NCI-H82 treated with DMSO at 0.1 percent for 48 hours (cell line): ENCODE measurements around the gene SERPINA3.

ENCODE experiments used
- DNase-seq: peaks from one replicate; lab custom pipeline; 2025; ENCODE audit not compliant: unreplicated experiment; lab: John Stamatoyannopoulos, UW

Gene SERPINA3

DNA sequence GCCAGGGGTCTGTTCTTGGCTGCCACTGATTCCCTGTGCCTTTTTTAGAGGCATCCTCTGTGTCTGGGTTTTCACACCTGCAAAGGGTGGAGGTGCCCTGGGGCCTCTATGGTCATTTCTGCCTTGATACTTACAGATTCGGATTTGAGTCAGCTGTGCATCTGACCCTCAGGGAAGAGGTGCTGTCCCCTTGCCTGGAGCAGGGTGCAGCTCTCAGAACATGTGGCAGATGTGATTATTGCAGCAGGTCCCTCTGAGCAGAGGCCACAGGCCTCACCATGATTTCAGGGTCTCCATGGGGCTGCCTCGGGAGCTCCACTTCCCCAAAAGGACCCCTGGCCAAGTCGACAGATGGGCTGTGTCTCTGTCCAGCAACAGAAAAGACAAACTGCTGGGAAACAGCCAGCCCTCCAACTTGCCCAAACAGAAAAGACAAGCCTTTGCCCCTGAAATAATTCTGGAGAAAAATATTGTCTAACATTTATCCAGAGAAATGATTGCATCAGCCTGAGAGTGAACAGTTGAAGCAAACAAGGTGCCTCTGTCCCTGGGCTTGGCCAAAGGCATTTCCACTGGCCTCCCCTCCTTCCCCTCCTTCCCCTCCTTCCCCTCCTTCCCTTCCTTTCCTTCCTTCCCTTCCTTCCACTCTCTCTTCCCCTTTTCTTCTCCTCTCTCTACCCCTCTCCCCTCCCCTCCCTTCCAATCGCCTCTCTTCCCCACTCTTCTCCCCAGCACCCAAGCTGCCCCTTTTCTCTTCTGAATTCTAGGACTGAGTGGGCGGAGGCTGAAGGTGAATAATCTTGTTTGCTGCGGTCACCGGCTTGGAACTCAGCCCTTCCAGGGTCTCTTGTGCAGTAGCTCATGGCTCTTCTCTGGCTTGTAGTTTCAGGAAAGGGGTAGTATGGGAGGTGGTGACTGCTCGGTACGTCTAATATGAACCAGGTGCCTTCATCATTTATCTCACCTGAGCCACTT lies 676 bp downstream of the SERPINA3 start:
- DNase-seq = no peak

DNA sequence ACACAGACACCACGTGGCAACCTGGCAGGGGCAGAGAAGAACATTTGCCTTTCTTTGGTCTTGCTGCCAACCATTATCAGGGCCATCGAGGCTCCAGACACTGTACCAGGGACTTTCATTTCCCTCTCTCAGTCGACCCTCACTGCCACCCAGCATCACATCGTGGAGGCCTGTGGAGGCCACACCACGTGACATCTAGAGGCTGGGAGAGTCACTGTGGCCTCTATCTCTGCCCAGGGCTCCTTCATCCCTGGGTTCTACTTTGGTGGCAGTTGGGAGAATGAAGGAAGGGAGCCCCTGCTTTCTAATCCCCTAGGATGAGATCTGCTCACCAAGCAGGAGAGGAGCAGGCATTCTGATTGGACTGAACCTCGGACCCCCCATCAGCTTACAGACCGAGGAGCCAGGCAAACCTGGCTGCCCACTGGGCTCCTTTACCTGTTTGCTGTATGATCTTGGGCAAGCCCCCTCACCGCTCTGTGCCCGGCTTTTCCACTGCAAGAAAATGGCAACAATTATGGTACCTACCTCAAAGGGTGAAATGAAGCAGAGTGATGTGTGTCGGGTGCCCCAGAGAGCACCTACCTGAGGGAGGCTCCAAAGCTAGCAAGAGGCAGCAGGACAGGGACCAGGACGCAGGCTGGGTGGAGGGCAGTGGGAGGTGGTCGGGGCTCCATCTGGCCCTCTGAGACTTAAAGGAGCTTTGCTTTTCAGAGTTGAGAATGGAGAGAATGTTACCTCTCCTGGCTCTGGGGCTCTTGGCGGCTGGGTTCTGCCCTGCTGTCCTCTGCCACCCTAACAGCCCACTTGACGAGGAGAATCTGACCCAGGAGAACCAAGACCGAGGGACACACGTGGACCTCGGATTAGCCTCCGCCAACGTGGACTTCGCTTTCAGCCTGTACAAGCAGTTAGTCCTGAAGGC lies 1.8 kb downstream of the SERPINA3 start:
- DNase-seq = no peak

DNA sequence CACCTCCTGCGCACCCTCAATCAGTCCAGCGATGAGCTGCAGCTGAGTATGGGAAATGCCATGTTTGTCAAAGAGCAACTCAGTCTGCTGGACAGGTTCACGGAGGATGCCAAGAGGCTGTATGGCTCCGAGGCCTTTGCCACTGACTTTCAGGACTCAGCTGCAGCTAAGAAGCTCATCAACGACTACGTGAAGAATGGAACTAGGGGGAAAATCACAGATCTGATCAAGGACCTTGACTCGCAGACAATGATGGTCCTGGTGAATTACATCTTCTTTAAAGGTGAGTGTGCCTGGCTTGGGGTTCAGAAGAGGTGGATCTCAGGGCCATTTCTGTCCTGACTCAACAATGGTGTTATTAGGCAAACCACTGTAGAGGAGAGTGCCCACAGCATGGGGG lies 2.6 kb downstream of the SERPINA3 start:
- DNase-seq = no peak

- DNase-seq = no peak
Observed at GRCh38 chr14:94615254-94615653, 3.1 kb downstream of the SERPINA3 start.

GRCh38 chr14:94615823-94616570 lies 3.8 kb downstream of the SERPINA3 start:
- no peak for DNase-seq

GRCh38 chr14:94617366-94617941 lies 5.3 kb downstream of the SERPINA3 start:
- no peak for DNase-seq

- DNase-seq = no peak
Observed at GRCh38 chr14:94617988-94618822, 6.0 kb downstream of the SERPINA3 start.

GRCh38 chr14:94619297-94619696 lies 7.1 kb downstream of the SERPINA3 start:
- no peak for DNase-seq

GRCh38 chr14:94620597-94620996 lies 8.4 kb downstream of the SERPINA3 start:
- no peak for DNase-seq

DNA sequence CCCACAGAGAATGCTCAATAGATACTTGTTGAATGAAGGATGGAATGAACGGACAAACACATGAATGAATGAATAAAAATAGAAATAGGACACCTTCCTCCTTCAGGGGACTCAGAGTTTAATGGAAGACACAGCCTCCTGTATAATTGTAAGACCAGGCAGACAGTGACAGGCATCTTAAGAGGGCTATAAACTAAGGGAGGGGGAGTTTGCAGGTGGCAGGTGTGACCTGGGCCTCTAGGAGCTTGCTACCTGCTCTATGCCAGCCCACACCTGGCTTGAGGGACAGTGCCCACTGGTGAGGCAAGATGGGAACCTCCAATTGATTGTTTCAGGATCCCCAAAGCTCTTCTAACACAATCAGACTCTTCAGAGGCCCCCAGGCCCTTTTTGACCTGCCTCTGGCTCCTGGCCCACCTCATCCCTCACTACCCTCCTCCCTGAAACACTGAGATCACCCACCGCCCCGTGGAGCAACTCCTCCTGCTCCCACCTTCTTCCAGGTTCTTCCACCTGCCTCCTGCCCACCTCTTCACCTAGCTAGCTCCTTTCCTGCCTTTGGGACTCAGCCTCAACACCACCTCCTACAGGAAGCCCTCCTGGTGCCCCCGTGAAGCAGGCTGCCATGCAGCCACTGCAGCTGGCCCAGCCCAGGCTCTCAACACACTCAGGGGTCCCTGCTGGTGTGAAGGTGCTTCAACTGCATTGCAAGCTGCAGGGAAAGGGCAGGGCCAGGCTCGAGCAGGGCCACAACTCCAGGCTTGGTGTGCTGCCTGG lies 9.4 kb downstream of the SERPINA3 start:
- DNase-seq = no peak

DNA sequence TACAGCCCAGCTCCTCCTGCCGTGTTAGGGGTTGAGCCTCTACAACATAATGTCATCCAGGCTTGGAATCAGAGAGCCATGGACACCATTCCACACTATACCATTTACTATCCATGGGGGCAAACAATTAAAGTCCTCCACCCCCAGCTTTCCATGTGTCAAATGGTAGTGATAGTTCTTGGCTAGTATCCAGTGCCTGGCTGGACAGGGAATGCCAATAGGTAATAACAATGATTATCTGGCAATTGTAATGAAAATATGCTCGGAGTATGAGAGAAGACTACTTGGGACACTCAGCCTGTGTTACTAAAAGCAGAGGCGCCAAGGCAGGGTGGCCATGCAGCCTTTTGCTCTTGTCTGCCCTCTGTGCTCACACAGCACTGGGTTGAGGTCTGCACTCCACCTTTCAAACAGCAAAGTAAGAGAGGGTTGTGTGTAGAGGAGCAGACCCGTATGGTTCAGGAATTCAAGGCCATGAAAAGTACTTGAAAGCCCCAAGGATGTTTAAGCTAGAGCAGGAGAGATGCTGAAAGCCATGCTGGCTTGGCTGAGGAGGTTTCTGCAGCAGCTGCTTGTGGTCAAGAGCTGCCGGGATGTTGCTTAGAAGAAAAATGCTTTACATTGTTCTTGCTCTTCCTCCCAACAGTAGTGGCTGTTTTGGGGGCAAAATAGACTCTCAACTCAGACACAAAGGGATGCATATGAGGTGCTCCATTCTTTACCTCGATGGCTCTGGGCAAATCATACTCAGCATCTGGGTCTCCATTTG lies 10.6 kb downstream of the SERPINA3 start:
- DNase-seq = no peak

DNA sequence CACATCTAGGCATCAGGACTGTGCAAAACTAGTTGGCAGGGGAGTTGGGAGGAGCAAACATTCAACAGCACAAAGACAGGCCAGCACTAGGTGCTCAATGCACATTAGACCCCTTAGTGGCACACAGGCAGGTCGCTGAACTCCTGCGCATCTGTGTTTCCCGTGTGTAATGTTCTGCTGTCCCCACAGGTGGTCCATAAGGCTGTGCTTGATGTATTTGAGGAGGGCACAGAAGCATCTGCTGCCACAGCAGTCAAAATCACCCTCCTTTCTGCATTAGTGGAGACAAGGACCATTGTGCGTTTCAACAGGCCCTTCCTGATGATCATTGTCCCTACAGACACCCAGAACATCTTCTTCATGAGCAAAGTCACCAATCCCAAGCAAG lies 11.2 kb downstream of the SERPINA3 start:
- DNase-seq = no peak

GRCh38 chr14:94623856-94624499 lies 11.8 kb downstream of the SERPINA3 start:
- no peak for DNase-seq

- no peak for DNase-seq
Observed at GRCh38 chr14:94624537-94625352, 12.6 kb downstream of the SERPINA3 start.

- DNase-seq = no peak
Observed at GRCh38 chr14:94625353-94625635, 13.1 kb downstream of the SERPINA3 start.

- no peak for DNase-seq
Observed at GRCh38 chr14:94628578-94628977, 16.4 kb downstream of the SERPINA3 start.

GRCh38 chr14:94630396-94630795 lies 18.2 kb downstream of the SERPINA3 start:
- no peak for DNase-seq
